HG03039 (cell line): ENCODE measurements around the gene MFN1.
"Not testable (repeated sequence)": the region's sequence is repeated elsewhere in the genome, so short reads cannot be mapped to it uniquely, and the experiment has no call there.

Experiments used
- ATAC-seq: cut with Tn5 transposase; IDR thresholded peaks from one replicate; pipeline ENCODE4 v1.9.1; 2021; ENCODE audit warnings: mild to moderate bottlenecking, moderate library complexity; ENCODE audit not compliant: unreplicated experiment

Gene MFN1

GRCh38 chr3:179347345-179348194 is at the start of gene MFN1:
Gene MFN1 (plus strand): TSS chr3:179347709. CDS start chr3:179348852, 1,143 bp downstream.
- ATAC-seq = peak; percentile 94

- no peak for ATAC-seq
Measured at GRCh38 chr3:179297971-179298725, 49.4 kb upstream of the MFN1 start.

GRCh38 chr3:179299316-179299715 is 48.2 kb upstream of the MFN1 start:
- ATAC-seq = no peak

- ATAC-seq = peak; percentile 68
Measured at GRCh38 chr3:179299999-179300613, 47.4 kb upstream of the MFN1 start.

GRCh38 chr3:179301645-179302044 is 45.9 kb upstream of the MFN1 start:
- no peak for ATAC-seq

- ATAC-seq = no peak
Measured at GRCh38 chr3:179302111-179302510, 45.4 kb upstream of the MFN1 start.

- no peak for ATAC-seq
Measured at GRCh38 chr3:179304605-179305004, 42.9 kb upstream of the MFN1 start.

- not testable (repeated sequence) for ATAC-seq
Measured at GRCh38 chr3:179307362-179307761, 40.1 kb upstream of the MFN1 start.

GRCh38 chr3:179308001-179308400 is 39.5 kb upstream of the MFN1 start:
- no peak for ATAC-seq

- ATAC-seq = peak; percentile 76
Measured at GRCh38 chr3:179309225-179310078, 38.1 kb upstream of the MFN1 start.

- no peak for ATAC-seq
Measured at GRCh38 chr3:179318876-179319275, 28.6 kb upstream of the MFN1 start.

GRCh38 chr3:179321668-179322285 is 25.7 kb upstream of the MFN1 start:
- no peak for ATAC-seq

- peak; percentile 72 for ATAC-seq
Measured at GRCh38 chr3:179322286-179323196, 25.0 kb upstream of the MFN1 start, which contains the start of gene ZNF639. Gene ZNF639 (plus strand): TSS chr3:179323031. CDS start chr3:179328294, 5,263 bp downstream.

GRCh38 chr3:179323197-179324110 is 24.1 kb upstream of the MFN1 start:
- peak; percentile 39 for ATAC-seq

- ATAC-seq = no peak
Measured at GRCh38 chr3:179324270-179324754, 23.2 kb upstream of the MFN1 start.

GRCh38 chr3:179330438-179330837 is 17.1 kb upstream of the MFN1 start:
- ATAC-seq = no peak

GRCh38 chr3:179332240-179332639 is 15.3 kb upstream of the MFN1 start:
- ATAC-seq = no peak

- ATAC-seq = no peak
Measured at GRCh38 chr3:179333084-179333483, 14.4 kb upstream of the MFN1 start.
